ENCODE measurements around the gene SLC25A33.
A peak's percentile ranks its signal among the peaks of the same experiment; 100 is the strongest.

SLC25A33 gene

GRCh38 chr1:9539165-9539828, at the start of gene SLC25A33:
Gene SLC25A33, plus strand, starts transcription at chr1:9539465. Its CDS starts 227 bp downstream, at chr1:9539692.
- H3K4me3 ChIP-seq (ENCODE audit: low read depth, low read length), result peak within 1 kb of the TSS; percentile 85
- H3K27me3 ChIP-seq (ENCODE audit: insufficient read depth, low read length), result no peaks in the 10 kb centered on the region
- H3K79me2 ChIP-seq (ENCODE audit: control insufficient read depth, insufficient read depth, low read length, unreplicated experiment), result peaks cover 32% of the 10 kb centered on the region
- peaks cover 9% of the 10 kb centered on the region for H3K4me1 ChIP-seq (ENCODE audit: control insufficient read depth, insufficient read depth, low read length, unreplicated experiment)
- H3K36me3 ChIP-seq (ENCODE audit: insufficient read depth, low read length), result no peaks in the 10 kb centered on the region
- peak within 1 kb of the TSS; percentile 95 for H2AFZ ChIP-seq (ENCODE audit: low read length, unreplicated experiment)
- peak within 1 kb of the TSS; percentile 76 for H3K27ac ChIP-seq (ENCODE audit: low read depth, low read length)

GRCh38 chr1:9490605-9491339, 48.5 kb upstream of the SLC25A33 start:
- H2AFZ ChIP-seq (ENCODE audit: low read length, unreplicated experiment), result no peak overlapping the region
- no peaks in the 10 kb centered on the region for H3K79me2 ChIP-seq (ENCODE audit: control insufficient read depth, insufficient read depth, low read length, unreplicated experiment)
- H3K4me1 ChIP-seq (ENCODE audit: control insufficient read depth, insufficient read depth, low read length, unreplicated experiment), result no peaks in the 10 kb centered on the region
- H3K27me3 ChIP-seq (ENCODE audit: insufficient read depth, low read length), result no peaks in the 10 kb centered on the region
- H3K4me3 ChIP-seq (ENCODE audit: low read depth, low read length), result no peak overlapping the region
- no peaks in the 10 kb centered on the region for H3K36me3 ChIP-seq (ENCODE audit: insufficient read depth, low read length)
- H3K27ac ChIP-seq (ENCODE audit: low read depth, low read length), result no peak overlapping the region

- Histone ChIP-seq H3K4me1 (ENCODE audit: control insufficient read depth, insufficient read depth, low read length, unreplicated experiment) (no peaks in the 10 kb centered on the region), H3K27ac (ENCODE audit: low read depth, low read length) (no peak overlapping the region), H3K4me3 (ENCODE audit: low read depth, low read length) (no peak overlapping the region), H2AFZ (ENCODE audit: low read length, unreplicated experiment) (no peak overlapping the region), H3K79me2 (ENCODE audit: control insufficient read depth, insufficient read depth, low read length, unreplicated experiment) (no peaks in the 10 kb centered on the region), H3K27me3 (ENCODE audit: insufficient read depth, low read length) (no peaks in the 10 kb centered on the region), H3K36me3 (ENCODE audit: insufficient read depth, low read length) (no peaks in the 10 kb centered on the region)
Observed at GRCh38 chr1:9493326-9493725, 45.9 kb upstream of the SLC25A33 start.

GRCh38 chr1:9494936-9495758, 44.1 kb upstream of the SLC25A33 start:
- H3K27me3 ChIP-seq (ENCODE audit: insufficient read depth, low read length), result no peaks in the 10 kb centered on the region; the same call in 1 of the 2 replicates
- H3K4me1 ChIP-seq (ENCODE audit: control insufficient read depth, insufficient read depth, low read length, unreplicated experiment), result no peaks in the 10 kb centered on the region
- peak overlapping the region; percentile 76 for H3K4me3 ChIP-seq (ENCODE audit: low read depth, low read length)
- H2AFZ ChIP-seq (ENCODE audit: low read length, unreplicated experiment), result peak overlapping the region; percentile 89
- H3K27ac ChIP-seq (ENCODE audit: low read depth, low read length), result no peak overlapping the region
- no peaks in the 10 kb centered on the region for H3K79me2 ChIP-seq (ENCODE audit: control insufficient read depth, insufficient read depth, low read length, unreplicated experiment)
- H3K36me3 ChIP-seq (ENCODE audit: insufficient read depth, low read length), result no peaks in the 10 kb centered on the region

- no peaks in the 10 kb centered on the region for H3K79me2 ChIP-seq (ENCODE audit: control insufficient read depth, insufficient read depth, low read length, unreplicated experiment)
- no peak overlapping the region; the same call in 1 of the 2 replicates for H3K4me3 ChIP-seq (ENCODE audit: low read depth, low read length)
- peak overlapping the region; percentile 89 for H2AFZ ChIP-seq (ENCODE audit: low read length, unreplicated experiment)
- H3K4me1 ChIP-seq (ENCODE audit: control insufficient read depth, insufficient read depth, low read length, unreplicated experiment), result no peaks in the 10 kb centered on the region
- H3K36me3 ChIP-seq (ENCODE audit: insufficient read depth, low read length), result no peaks in the 10 kb centered on the region
- H3K27me3 ChIP-seq (ENCODE audit: insufficient read depth, low read length), result no peaks in the 10 kb centered on the region; the same call in 1 of the 2 replicates
- no peak overlapping the region for H3K27ac ChIP-seq (ENCODE audit: low read depth, low read length)
Observed at GRCh38 chr1:9495854-9496374, 43.4 kb upstream of the SLC25A33 start.

GRCh38 chr1:9500756-9501754, 38.2 kb upstream of the SLC25A33 start:
- Histone ChIP-seq H3K79me2 (ENCODE audit: control insufficient read depth, insufficient read depth, low read length, unreplicated experiment) (no peaks in the 10 kb centered on the region), H3K4me1 (ENCODE audit: control insufficient read depth, insufficient read depth, low read length, unreplicated experiment) (no peaks in the 10 kb centered on the region), H3K27ac (ENCODE audit: low read depth, low read length) (no peak overlapping the region), H3K4me3 (ENCODE audit: low read depth, low read length) (no peak overlapping the region), H3K36me3 (ENCODE audit: insufficient read depth, low read length) (no peaks in the 10 kb centered on the region), H2AFZ (ENCODE audit: low read length, unreplicated experiment) (no peak overlapping the region), H3K27me3 (ENCODE audit: insufficient read depth, low read length) (no peaks in the 10 kb centered on the region; the same call in 1 of the 2 replicates)

GRCh38 chr1:9503001-9503675, 36.1 kb upstream of the SLC25A33 start:
- Histone ChIP-seq H2AFZ (ENCODE audit: low read length, unreplicated experiment) (no peak overlapping the region), H3K27ac (ENCODE audit: low read depth, low read length) (no peak overlapping the region), H3K79me2 (ENCODE audit: control insufficient read depth, insufficient read depth, low read length, unreplicated experiment) (no peaks in the 10 kb centered on the region), H3K4me3 (ENCODE audit: low read depth, low read length) (no peak overlapping the region), H3K4me1 (ENCODE audit: control insufficient read depth, insufficient read depth, low read length, unreplicated experiment) (no peaks in the 10 kb centered on the region), H3K36me3 (ENCODE audit: insufficient read depth, low read length) (no peaks in the 10 kb centered on the region), H3K27me3 (ENCODE audit: insufficient read depth, low read length) (no peaks in the 10 kb centered on the region; the same call in 1 of the 2 replicates)

GRCh38 chr1:9505143-9505542, 34.1 kb upstream of the SLC25A33 start:
- Histone ChIP-seq H3K36me3 (ENCODE audit: insufficient read depth, low read length) (no peaks in the 10 kb centered on the region), H2AFZ (ENCODE audit: low read length, unreplicated experiment) (no peak overlapping the region), H3K4me3 (ENCODE audit: low read depth, low read length) (no peak overlapping the region), H3K27me3 (ENCODE audit: insufficient read depth, low read length) (no peaks in the 10 kb centered on the region), H3K79me2 (ENCODE audit: control insufficient read depth, insufficient read depth, low read length, unreplicated experiment) (no peaks in the 10 kb centered on the region), H3K27ac (ENCODE audit: low read depth, low read length) (no peak overlapping the region), H3K4me1 (ENCODE audit: control insufficient read depth, insufficient read depth, low read length, unreplicated experiment) (no peaks in the 10 kb centered on the region)

GRCh38 chr1:9506901-9507300, 32.4 kb upstream of the SLC25A33 start:
- Histone ChIP-seq H2AFZ (ENCODE audit: low read length, unreplicated experiment) (no peak overlapping the region), H3K27me3 (ENCODE audit: insufficient read depth, low read length) (no peaks in the 10 kb centered on the region), H3K79me2 (ENCODE audit: control insufficient read depth, insufficient read depth, low read length, unreplicated experiment) (no peaks in the 10 kb centered on the region), H3K36me3 (ENCODE audit: insufficient read depth, low read length) (no peaks in the 10 kb centered on the region), H3K27ac (ENCODE audit: low read depth, low read length) (no peak overlapping the region), H3K4me3 (ENCODE audit: low read depth, low read length) (no peak overlapping the region), H3K4me1 (ENCODE audit: control insufficient read depth, insufficient read depth, low read length, unreplicated experiment) (no peaks in the 10 kb centered on the region)
